ENCODE data around the gene NAP1L4.

DNA sequence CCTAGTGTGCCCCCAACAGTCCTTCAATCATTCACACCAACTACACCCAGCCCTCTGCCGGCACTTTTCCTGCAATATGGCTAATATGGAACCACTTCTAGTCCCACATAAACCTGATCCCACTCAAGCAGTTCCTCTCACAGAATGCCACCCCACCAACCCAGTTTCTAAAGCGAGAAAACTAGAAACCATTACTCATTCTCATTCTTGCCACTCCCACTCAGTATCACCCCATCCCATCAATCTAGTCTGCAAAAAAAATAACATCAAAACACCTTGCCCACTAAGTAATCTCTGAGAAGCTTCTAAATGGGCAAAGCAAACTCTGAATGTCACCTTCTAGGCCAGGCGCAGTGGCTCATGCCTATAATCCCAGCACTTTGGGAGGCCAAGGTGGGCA, 17.9 kb downstream of the NAP1L4 start:
- TF ChIP-seq TAF1 (IDR thresholded peaks at IDR 0.05; ENCODE audit: low read depth, low read length) = no peak
- TF ChIP-seq POLR2A (IDR thresholded peaks at IDR 0.05; ENCODE audit: low read depth, low read length) = no peak
- TF ChIP-seq POLR2AphosphoS5 (IDR thresholded peaks at IDR 0.05; ENCODE audit: low read depth, low read length) = no peak
- TF ChIP-seq SPI1 (IDR thresholded peaks at IDR 0.05; ENCODE audit: low read depth, low read length) = no peak
- TF ChIP-seq PAX5 (IDR thresholded peaks at IDR 0.05; ENCODE audit: insufficient read depth, low read length, severe bottlenecking) = no peak
